ENCODE results near the gene TAB3. TPM values are rescaled to one million over a fixed set of nuclear protein-coding genes. Genes with fewer than 3 reads are reported as not detected.

The TAB3 gene
- polyA plus RNA-seq, 1 experiment, result 8.6 TPM

DNA sequence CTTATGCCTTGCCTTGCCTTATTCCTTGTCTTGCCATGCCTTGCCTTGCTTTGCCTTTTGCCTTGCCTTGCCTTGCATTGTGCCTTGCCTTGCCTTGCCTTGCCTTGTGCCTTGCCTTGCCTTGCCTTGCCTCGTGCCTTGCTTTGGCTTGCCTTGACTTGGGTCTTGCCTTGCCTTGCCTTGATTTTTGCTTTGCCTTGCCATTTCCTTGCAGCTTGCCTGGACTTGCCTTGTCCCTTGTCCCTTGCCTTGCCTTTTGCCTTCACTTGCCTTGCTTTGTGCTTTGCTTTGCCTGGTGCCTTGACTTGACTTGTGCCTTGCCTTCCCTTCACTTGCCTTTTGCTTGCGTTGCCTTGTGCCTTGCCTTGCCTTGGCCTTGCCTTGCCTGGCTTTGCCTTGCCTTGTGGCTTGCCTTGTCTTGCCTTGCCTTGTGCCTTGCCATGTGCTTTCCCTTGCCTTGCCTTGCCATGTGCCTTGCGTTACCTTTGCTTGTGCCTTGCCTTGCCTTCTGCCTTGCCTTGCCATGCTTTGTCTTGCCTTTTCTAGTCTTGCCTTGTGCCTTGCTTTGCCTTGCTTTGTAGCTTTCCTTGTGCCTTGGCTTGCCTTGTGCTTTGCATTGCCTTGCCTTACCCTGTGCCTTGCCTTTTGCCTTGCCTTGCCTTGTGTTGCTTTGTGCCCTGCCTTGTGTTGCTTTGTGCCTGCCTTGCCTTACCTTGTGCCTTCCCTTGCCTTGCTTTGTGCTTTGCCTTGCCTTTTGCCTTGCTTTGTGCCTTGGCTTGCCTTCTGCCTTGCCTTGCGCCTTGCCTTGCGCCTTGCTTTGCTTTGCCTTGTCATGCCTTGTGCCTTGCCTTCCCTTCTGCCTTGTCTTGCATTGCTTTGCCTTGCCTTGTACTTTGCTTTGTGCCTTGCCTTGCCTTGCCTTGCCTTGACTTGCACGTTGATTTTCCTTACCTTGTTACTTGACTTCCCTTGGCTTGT lies 92.8 kb downstream of the TAB3 start:
- POLR2A ChIA-PET, result no interaction called here
- TF ChIP-seq, protein P1, sequence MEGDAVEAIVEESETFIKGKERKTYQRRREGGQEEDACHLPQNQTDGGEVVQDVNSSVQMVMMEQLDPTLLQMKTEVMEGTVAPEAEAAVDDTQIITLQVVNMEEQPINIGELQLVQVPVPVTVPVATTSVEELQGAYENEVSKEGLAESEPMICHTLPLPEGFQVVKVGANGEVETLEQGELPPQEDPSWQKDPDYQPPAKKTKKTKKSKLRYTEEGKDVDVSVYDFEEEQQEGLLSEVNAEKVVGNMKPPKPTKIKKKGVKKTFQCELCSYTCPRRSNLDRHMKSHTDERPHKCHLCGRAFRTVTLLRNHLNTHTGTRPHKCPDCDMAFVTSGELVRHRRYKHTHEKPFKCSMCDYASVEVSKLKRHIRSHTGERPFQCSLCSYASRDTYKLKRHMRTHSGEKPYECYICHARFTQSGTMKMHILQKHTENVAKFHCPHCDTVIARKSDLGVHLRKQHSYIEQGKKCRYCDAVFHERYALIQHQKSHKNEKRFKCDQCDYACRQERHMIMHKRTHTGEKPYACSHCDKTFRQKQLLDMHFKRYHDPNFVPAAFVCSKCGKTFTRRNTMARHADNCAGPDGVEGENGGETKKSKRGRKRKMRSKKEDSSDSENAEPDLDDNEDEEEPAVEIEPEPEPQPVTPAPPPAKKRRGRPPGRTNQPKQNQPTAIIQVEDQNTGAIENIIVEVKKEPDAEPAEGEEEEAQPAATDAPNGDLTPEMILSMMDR (IDR thresholded peaks at IDR 0.05; ENCODE audit: insufficient read depth, low read depth, low read length), result no peak

DNA sequence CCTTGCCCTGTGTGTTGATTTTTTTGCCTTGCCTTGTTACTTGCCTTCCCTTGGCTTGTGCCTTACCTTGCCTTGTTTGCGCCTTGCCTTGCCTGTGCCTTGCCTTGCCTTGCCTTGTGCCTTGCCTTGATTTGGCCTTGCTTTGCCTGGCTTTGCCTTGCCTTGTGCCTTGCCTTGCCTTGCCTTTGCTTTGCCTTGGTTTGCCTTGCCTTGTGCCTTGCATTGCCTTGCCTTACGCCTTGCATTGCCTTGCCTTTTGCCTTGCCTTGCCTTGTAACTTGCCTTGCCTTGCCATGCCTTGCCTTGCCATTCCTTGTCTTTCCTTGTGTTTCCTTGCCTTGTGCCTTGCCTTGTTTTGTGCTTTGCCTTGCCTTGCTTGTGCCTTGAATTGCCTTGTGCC lies 94.6 kb downstream of the TAB3 start:
- H3K4me3 ChIP-seq (ENCODE audit: low read depth, low read length), result no peak overlapping the region
- CTCF ChIA-PET, result no interaction called here
- POLR2A ChIA-PET, result no interaction called here
- no peaks in the 10 kb centered on the region for H3K36me3 ChIP-seq (ENCODE audit: control insufficient read depth, insufficient read depth, low read length)
- DNase-seq (ENCODE audit: low read depth), result no peak
- no peaks in the 10 kb centered on the region for H3K27me3 ChIP-seq (ENCODE audit: control insufficient read depth, insufficient read depth, low read length)
- TF ChIP-seq, protein P1 (IDR thresholded peaks at IDR 0.05; ENCODE audit: insufficient read depth, low read depth, low read length), result no peak

More for the DNA sequence above, 92.8 kb downstream of the TAB3 start:
- Histone ChIP-seq H3K27me3 (ENCODE audit: control insufficient read depth, insufficient read depth, low read length) (no peaks in the 10 kb centered on the region), H3K36me3 (ENCODE audit: control insufficient read depth, insufficient read depth, low read length) (no peaks in the 10 kb centered on the region), H3K4me3 (ENCODE audit: low read depth, low read length) (no peak overlapping the region)
- CTCF ChIA-PET, result no interaction called here
- no peak for DNase-seq (ENCODE audit: low read depth)

DNA sequence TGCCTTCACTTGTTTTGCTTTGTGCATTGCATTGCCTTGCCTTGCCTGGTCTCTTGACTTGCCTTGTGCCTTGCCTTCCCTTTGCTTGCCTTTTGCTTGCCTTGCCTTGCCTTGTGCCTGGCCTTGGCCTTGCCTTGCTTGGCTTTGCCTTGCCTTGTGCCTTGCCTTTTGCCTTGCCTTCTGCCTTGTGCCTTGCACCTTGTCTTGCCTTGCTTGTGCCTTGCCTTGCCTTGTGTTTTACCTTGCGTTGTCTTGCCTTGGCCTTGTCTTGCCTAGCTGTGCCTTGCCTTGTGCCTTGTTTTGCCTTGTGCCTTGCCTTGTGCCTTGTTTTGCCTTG lies 95.3 kb downstream of the TAB3 start:
- Histone ChIP-seq H3K4me3 (ENCODE audit: low read depth, low read length) (no peak overlapping the region), H3K27me3 (ENCODE audit: control insufficient read depth, insufficient read depth, low read length) (no peaks in the 10 kb centered on the region), H3K36me3 (ENCODE audit: control insufficient read depth, insufficient read depth, low read length) (no peaks in the 10 kb centered on the region)
- ChIA-PET POLR2A (no interaction called here), CTCF (no interaction called here)
- no peak for DNase-seq (ENCODE audit: low read depth)
- TF ChIP-seq, protein P1 (IDR thresholded peaks at IDR 0.05; ENCODE audit: insufficient read depth, low read depth, low read length), result no peak

DNA sequence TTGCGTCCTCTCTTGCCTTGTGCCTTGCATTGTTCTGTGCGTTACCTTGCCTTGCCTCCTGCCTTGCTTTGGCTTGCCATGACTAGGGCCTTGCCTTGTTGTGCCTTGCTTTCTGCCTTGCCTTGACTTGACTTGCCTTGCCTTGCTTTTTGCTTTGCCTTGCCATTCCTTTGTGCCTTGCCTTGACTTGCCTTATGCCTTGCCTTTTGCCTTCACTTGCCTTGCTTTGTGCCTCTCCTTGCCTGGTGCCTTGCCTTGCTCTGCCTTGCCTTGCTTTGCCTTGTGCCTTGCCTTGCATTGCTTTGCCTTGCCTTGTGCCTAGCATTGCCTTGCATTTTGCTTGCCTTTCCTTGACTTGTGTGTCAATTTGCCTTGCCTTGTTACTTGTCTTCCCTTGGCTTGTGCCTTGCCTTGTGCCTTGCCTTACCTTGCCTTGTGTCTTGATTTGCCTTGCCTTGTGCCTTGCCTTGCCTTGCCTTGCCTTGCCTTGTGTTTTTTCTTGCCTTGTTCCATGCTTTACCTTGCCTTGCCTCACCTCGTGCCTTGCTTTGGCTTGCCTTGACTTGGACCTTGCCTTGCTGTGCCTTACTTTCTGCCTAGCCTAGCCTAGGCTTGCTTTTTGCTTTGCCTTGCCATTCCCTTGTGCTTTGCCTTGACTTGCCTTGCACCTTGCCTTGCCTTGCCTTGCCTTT lies 95.8 kb downstream of the TAB3 start:
- POLR2A ChIA-PET, result no interaction called here

More for the DNA sequence above, 95.8 kb downstream of the TAB3 start:
- CTCF ChIA-PET, result no interaction called here
- no peak for DNase-seq (ENCODE audit: low read depth)
- no peaks in the 10 kb centered on the region for H3K36me3 ChIP-seq (ENCODE audit: control insufficient read depth, insufficient read depth, low read length)
- no peaks in the 10 kb centered on the region for H3K27me3 ChIP-seq (ENCODE audit: control insufficient read depth, insufficient read depth, low read length)
- TF ChIP-seq, protein P1 (IDR thresholded peaks at IDR 0.05; ENCODE audit: insufficient read depth, low read depth, low read length), result no peak
- no peak overlapping the region for H3K4me3 ChIP-seq (ENCODE audit: low read depth, low read length)
